H1 (cell line): ENCODE measurements around the gene SHISA6. TPM values are rescaled to one million over a fixed set of nuclear protein-coding genes. Genes with fewer than 3 reads are reported as not detected.

Source experiments
- CTCF ChIA-PET: fragments of 300-600 bp; sonication (Branson Sonifier 250); formaldehyde crosslinking; loops from one replicate; lab custom pipeline; 2021; ENCODE audit not compliant: partially characterized antibody; lab: Charles Lee
- POLR2A ChIA-PET: fragments of 300-600 bp; sonication (Branson Sonifier 250); formaldehyde crosslinking; loops from one replicate; lab custom pipeline; 2021; ENCODE audit warnings: inconsistent platforms; ENCODE audit not compliant: partially characterized antibody; lab: Charles Lee
- DNase-seq, 2 experiments: peaks; one replicate each; pipeline versions ENCODE4 v3.0.0 to v3.0.0-alpha.2; 2010 to 2022; ENCODE audit warnings: low spot score in 2 of 2, low read depth in 1 of 2, mixed read lengths in 1 of 2
- FAIRE-seq: peaks from 2 replicates; lab custom pipeline; 2011; peaks lifted over from hg19 to GRCh38; lab: Jason Lieb, UNC
- H2AFZ ChIP-seq: 2 replicates; pipeline ENCODE4 v1.8.1; 2012; ENCODE audit warnings: low read length, inconsistent platforms
- H2AK5ac ChIP-seq: 2 replicates; pipeline ENCODE4 v1.6.1; 2013; ENCODE audit warnings: low read depth, low read length
- H2BK120ac ChIP-seq: replicated peaks from 2 replicates; pipeline ENCODE3; 2013; ENCODE audit warnings: low read depth, low read length, inconsistent platforms
- H2BK12ac ChIP-seq: 2 replicates; pipeline ENCODE4 v1.6.1; 2013; ENCODE audit warnings: low read depth, low read length
- H2BK15ac ChIP-seq: 2 replicates; pipeline ENCODE4 v1.6.1; 2013; ENCODE audit warnings: low read length
- H2BK20ac ChIP-seq: 2 replicates; pipeline ENCODE4 v1.6.1; 2013; ENCODE audit warnings: low read length
- H2BK5ac ChIP-seq: 2 replicates; pipeline ENCODE4 v1.6.1; 2013; ENCODE audit warnings: low read depth, low read length
- H3K14ac ChIP-seq: 2 replicates; pipeline ENCODE4 v1.6.1; 2013; ENCODE audit warnings: inconsistent platforms; ENCODE audit not compliant: insufficient read length
- H3K18ac ChIP-seq: 2 replicates; pipeline ENCODE4 v1.6.1; 2013; ENCODE audit warnings: low read length; ENCODE audit errors: extremely low read depth
- H3K23ac ChIP-seq: 2 replicates; pipeline ENCODE4 v1.6.1; 2013; ENCODE audit warnings: inconsistent platforms; ENCODE audit not compliant: insufficient read length
- H3K23me2 ChIP-seq: 2 replicates; pipeline ENCODE4 v1.6.1; 2013; ENCODE audit warnings: low read depth, low read length
- H3K27ac ChIP-seq: 2 replicates; pipeline ENCODE4 v1.6.1; 2011; ENCODE audit warnings: low read depth, low read length, inconsistent platforms
- H3K27me3 ChIP-seq, 4 experiments: replicated peaks in 1 of 4; 1 replicate in 1 of 4; 2 replicates in 3 of 4; pipeline versions ENCODE4 v1.6.1 to v1.8.1; 2011 to 2013; ENCODE audit warnings: low read length in 3 of 4, mild to moderate bottlenecking in 3 of 4, inconsistent platforms in 2 of 4, mixed read lengths in 2 of 4, moderate library complexity in 1 of 4; ENCODE audit not compliant: control insufficient read depth in 3 of 4, insufficient read depth in 3 of 4; ENCODE audit errors: extremely low read depth in 1 of 4
- H3K36me3 ChIP-seq, 4 experiments: 2 replicates each; pipeline versions ENCODE4 v1.6.1 to v1.8.1; 2011 to 2013; ENCODE audit warnings: mild to moderate bottlenecking in 4 of 4, low read length in 3 of 4, moderate library complexity in 2 of 4, control low read depth in 1 of 4, inconsistent platforms in 1 of 4; ENCODE audit not compliant: insufficient read depth in 4 of 4, control insufficient read depth in 2 of 4
- H3K4ac ChIP-seq: replicated peaks from 2 replicates; pipeline ENCODE3; 2013; ENCODE audit warnings: low read length, low read depth, mixed read lengths, inconsistent platforms; ENCODE audit not compliant: insufficient read length
- H3K4me1 ChIP-seq, 4 experiments: replicated peaks in 1 of 4; 1 replicate in 1 of 4; 2 replicates in 3 of 4; pipeline versions ENCODE4 v1.6.1 to v1.8.1; 2011 to 2013; ENCODE audit warnings: low read length in 3 of 4, inconsistent platforms in 2 of 4, mixed read lengths in 1 of 4; ENCODE audit not compliant: insufficient read depth in 4 of 4, control insufficient read depth in 3 of 4
- H3K4me2 ChIP-seq, 2 experiments: 2 replicates each; pipeline versions ENCODE4 v1.6.1 to v1.8.1; 2011 to 2013; ENCODE audit warnings: low read depth in 2 of 2, low read length in 2 of 2, control low read depth in 1 of 2, inconsistent platforms in 1 of 2, mild to moderate bottlenecking in 1 of 2; ENCODE audit not compliant: insufficient read depth in 1 of 2
- H3K4me3 ChIP-seq, 4 experiments: fragments of 200-600, 300-600 bp in 1 of 4; sonication (generic), shearing (Covaris generic), sonication (Bioruptor Twin) in 1 of 4; 2 replicates each; pipeline versions ENCODE4 v1.5.1 to v1.8.1; 2011 to 2016; ENCODE audit warnings: low read length in 4 of 4, low read depth in 3 of 4, control low read depth in 2 of 4, inconsistent platforms in 2 of 4, mild to moderate bottlenecking in 2 of 4, mixed read lengths in 1 of 4, moderate library complexity in 1 of 4; ENCODE audit not compliant: insufficient read depth in 2 of 4; ENCODE audit errors: extremely low read depth in 1 of 4
- H3K56ac ChIP-seq: replicated peaks from 2 replicates; pipeline ENCODE3; 2013; ENCODE audit warnings: low read depth, mild to moderate bottlenecking, mixed read lengths, low read length, inconsistent platforms; ENCODE audit not compliant: insufficient read length
- H3K79me1 ChIP-seq: 2 replicates; pipeline ENCODE4 v1.6.1; 2013; ENCODE audit warnings: low read depth, low read length, control low read depth
- H3K79me2 ChIP-seq, 2 experiments: 2 replicates each; pipeline versions ENCODE4 v1.6.1 to v1.8.1; 2012 to 2013; ENCODE audit warnings: low read length in 2 of 2, mild to moderate bottlenecking in 2 of 2, inconsistent platforms in 1 of 2; ENCODE audit not compliant: insufficient read depth in 2 of 2, control insufficient read depth in 1 of 2
- H3K9ac ChIP-seq, 4 experiments: replicated peaks in 1 of 4; 1 replicate in 1 of 4; 2 replicates in 3 of 4; pipeline versions ENCODE4 v1.6.1 to v1.8.1; 2011 to 2013; ENCODE audit warnings: low read depth in 3 of 4, low read length in 3 of 4, control low read depth in 2 of 4, mild to moderate bottlenecking in 2 of 4, moderate library complexity in 2 of 4, inconsistent platforms in 1 of 4; ENCODE audit errors: extremely low read depth in 1 of 4
- H3K9me3 ChIP-seq, 2 experiments: 2 replicates each; pipeline versions ENCODE4 v1.6.1 to v1.8.1; 2012 to 2013; ENCODE audit warnings: mild to moderate bottlenecking in 2 of 2, moderate library complexity in 2 of 2, control low read depth in 1 of 2, inconsistent platforms in 1 of 2, low read depth in 1 of 2, low read length in 1 of 2, mixed read lengths in 1 of 2; ENCODE audit not compliant: insufficient read depth in 2 of 2
- H4K20me1 ChIP-seq, 2 experiments: replicated peaks in 1 of 2; 2 replicates each; pipeline versions ENCODE3 to v1.8.1; 2011 to 2013; ENCODE audit warnings: inconsistent platforms in 2 of 2, low read length in 2 of 2, mild to moderate bottlenecking in 1 of 2; ENCODE audit not compliant: insufficient read depth in 2 of 2, control insufficient read depth in 1 of 2
- H4K5ac ChIP-seq: 2 replicates; pipeline ENCODE4 v1.6.1; 2013; ENCODE audit warnings: low read length, low read depth, mixed read lengths, inconsistent platforms; ENCODE audit not compliant: insufficient read length
- H4K8ac ChIP-seq: 2 replicates; pipeline ENCODE4 v1.8.0; 2013; ENCODE audit warnings: mild to moderate bottlenecking, moderate library complexity, low read length, inconsistent platforms; ENCODE audit not compliant: insufficient read depth; ENCODE audit errors: extremely low read depth
- H4K91ac ChIP-seq: replicated peaks from 2 replicates; pipeline ENCODE3; 2013; ENCODE audit warnings: low read length, mixed read lengths, inconsistent platforms; ENCODE audit not compliant: insufficient read length
- CBX5 ChIP-seq: fragments of 300-800, 300-1000 bp; sonication (generic); IDR thresholded peaks from 2 replicates; pipeline ENCODE4 v1.7.1; 2016; ENCODE audit warnings: antibody characterized with exemption, low read length, low read depth
- CHD2 ChIP-seq: IDR thresholded peaks from 2 replicates; pipeline ENCODE4 v1.6.1; 2012; ENCODE audit warnings: low read length, improper control_type of control experiment
- CTCF ChIP-seq, 3 experiments: IDR thresholded peaks; 1 replicate in 2 of 3; 2 replicates in 1 of 3; pipeline versions ENCODE4 v1.5.1 to v1.6.1; 2011; ENCODE audit warnings: low read length in 3 of 3, mild to moderate bottlenecking in 3 of 3, inconsistent platforms in 2 of 3, low read depth in 1 of 3, moderate library complexity in 1 of 3; ENCODE audit not compliant: insufficient read depth in 1 of 3; ENCODE audit errors: control extremely low read depth in 1 of 3
- HDAC2 ChIP-seq, 2 experiments: fragments of 300-600 bp in 1 of 2; sonication (generic) in 1 of 2; IDR thresholded peaks; 2 replicates each; pipeline ENCODE4 v1.6.1; 2011 to 2012; ENCODE audit warnings: low read depth in 2 of 2, low read length in 2 of 2, mild to moderate bottlenecking in 2 of 2, moderate library complexity in 2 of 2, borderline replicate concordance in 1 of 2, inconsistent platforms in 1 of 2
- NRF1 ChIP-seq: IDR thresholded peaks from 2 replicates; pipeline ENCODE4 v1.6.1; 2011; ENCODE audit warnings: mild to moderate bottlenecking, low read depth, low read length, improper control_type of control experiment
- PHF8 ChIP-seq: fragments of 200-600 bp; sonication (generic); conservative IDR thresholded peaks from 2 replicates; pipeline ENCODE4 v1.7.1; 2012; ENCODE audit warnings: low read depth, mild to moderate bottlenecking, inconsistent platforms, low read length, moderate library complexity
- POLR2A ChIP-seq, 2 experiments: IDR thresholded peaks; 1 replicate in 1 of 2; 2 replicates in 1 of 2; pipeline ENCODE4 v1.6.1; 2011; ENCODE audit warnings: low read depth in 2 of 2, low read length in 2 of 2, mild to moderate bottlenecking in 2 of 2; ENCODE audit errors: control extremely low read depth in 1 of 2
- RNF2 ChIP-seq: fragments of 200-900, 300-1000 bp; sonication (generic); IDR thresholded peaks from 2 replicates; pipeline ENCODE4 v1.7.1; 2016; ENCODE audit warnings: borderline replicate concordance, low read depth, mild to moderate bottlenecking, antibody characterized with exemption, low read length; ENCODE audit not compliant: poor library complexity, severe bottlenecking; ENCODE audit errors: missing control alignments
- TAF1 ChIP-seq: IDR thresholded peaks from 2 replicates; pipeline ENCODE4 v1.6.1; 2011; ENCODE audit warnings: mild to moderate bottlenecking, low read depth, low read length
- TEAD4 ChIP-seq: IDR thresholded peaks from 2 replicates; pipeline ENCODE4 v1.6.1; 2012; ENCODE audit warnings: low read depth, low read length, inconsistent platforms, mixed read lengths
- WGBS, 2 experiments: shearing (Covaris generic) in 1 of 2; methylation state at CpG; one replicate each; pipeline versions ENCODE4 v1.1.6 to v1.1.7; 2013 to 2015; ENCODE audit warnings: low lambda C conversion rate in 2 of 2, mixed read lengths in 2 of 2, inconsistent platforms in 1 of 2, low coverage in 1 of 2, missing lambda C conversion rate in 1 of 2; ENCODE audit not compliant: insufficient replicate concordance in 2 of 2, insufficient coverage in 1 of 2, insufficient read length in 1 of 2; ENCODE audit errors: extremely low coverage in 1 of 2, missing lambda C conversion rate in 1 of 2; 5-methylcytosine and 5-hydroxymethylcytosine counted together
- polyA plus RNA-seq, 7 experiments: library from polyadenylated mRNA; depleted of rRNA in 3 of 7; stranded (reverse) in 5 of 7; unstranded in 2 of 7; fragments of >200 nt in 5 of 7; fragments of 200-250 nt in 2 of 7; gene quantifications; 1 replicate in 5 of 7; 2 replicates in 1 of 7; 4 replicates in 1 of 7; pipeline versions ENCODE4 v1.2.1 to v1.2.3, GENCODE V29; 2011 to 2013; ENCODE audit warnings: missing spikeins in 2 of 7, mixed read lengths in 2 of 7
- total RNA-seq: library from RNA; stranded (reverse); fragmentation: NEBNext Ultra II Directional; extraction: Animal tissue kit (Norgen Biotek cat#: 25700); gene quantifications from 2 replicates; pipeline ENCODE4 v1.2.1, GENCODE V29; 2021

The SHISA6 gene
- total and polyA plus RNA-seq, 2 of the 8 experiments (the other 6 are each of a cell fraction or from before 2014, with no cell fraction given) = 2.9 to 4.8 TPM

GRCh38 chr17:11564589-11565380, 323.8 kb downstream of the SHISA6 start:
- 91% methylated on average over 3 of the region's 3 CpGs; no CpG with 5 or more reads in 1 of the 2 experiments for WGBS, 2 experiments
- Histone ChIP-seq H3K14ac (no peak overlapping the region), H4K20me1 (no peaks in the 10 kb centered on the region), H3K4me2 (no peak overlapping the region), H3K9me3 (no peaks in the 10 kb centered on the region), H3K56ac (no peak overlapping the region), H3K18ac (no peak overlapping the region), H3K79me2 (no peaks in the 10 kb centered on the region), H3K4me3 (no peak overlapping the region), H2BK12ac (no peak overlapping the region), H2AFZ (no peak overlapping the region), H3K9ac (no peak overlapping the region), H2BK120ac (no peak overlapping the region), H2BK20ac (no peak overlapping the region), H3K79me1 (no peaks in the 10 kb centered on the region), H3K23ac (no peak overlapping the region), H3K27me3 (no peaks in the 10 kb centered on the region), H3K27ac (no peak overlapping the region), H2AK5ac (no peak overlapping the region), H4K5ac (no peak overlapping the region), H2BK15ac (no peak overlapping the region), H3K36me3 (no peaks in the 10 kb centered on the region), H4K8ac (no peak overlapping the region), H3K4ac (no peak overlapping the region), H2BK5ac (no peak overlapping the region), H4K91ac (no peak overlapping the region), H3K23me2 (no peaks in the 10 kb centered on the region; the same call in 1 of the 2 replicates), H3K4me1 (no peaks in the 10 kb centered on the region)
- DNase-seq = no peak
- CTCF ChIA-PET = interaction anchor here (0.7 to 1.2 kb wide), 2 partner anchors 16 to 174 kb away, joined by 3 read pairs; no protein-coding TSS in a partner anchor
- POLR2A ChIA-PET = no interaction called here
- peak; percentile 32 for FAIRE-seq
- TF ChIP-seq TAF1 (no peak), PHF8 (no peak), TEAD4 (no peak), POLR2A (IDR thresholded peaks at IDR 0.05; ENCODE audit: control extremely low read depth in 1 of 2, low read depth in 2 of 2, low read length in 2 of 2) (no peak), CTCF (IDR thresholded peaks at IDR 0.05; ENCODE audit: control extremely low read depth in 1 of 3, insufficient read depth in 1 of 3, low read depth in 1 of 3, low read length in 3 of 3) (no peak), CHD2 (no peak), RNF2 (no peak), CBX5 (no peak), HDAC2 (IDR thresholded peaks at IDR 0.05; ENCODE audit: borderline replicate concordance in 1 of 2, low read depth in 2 of 2, low read length in 2 of 2) (no peak), NRF1 (no peak)
